Gastroesophageal sphincter (tissue), 4 donors: Measurements from ENCODE around the gene SPAG16. TPM values are rescaled to one million over a fixed set of nuclear protein-coding genes. Genes with fewer than 3 reads are reported as not detected.
"Not testable (repeated sequence)": the region's sequence is repeated elsewhere in the genome, so short reads cannot be mapped to it uniquely, and the experiment has no call there.

Experiments
- ATAC-seq: fragments of 150-250 bp; one replicate; pipeline ENCODE4 v1.9.1; 2016; ENCODE audit warnings: mild to moderate bottlenecking, moderate library complexity
- H3K27ac ChIP-seq, 4 donors: fragments of 200-600 bp; sonication (generic) in 3 of 4; 1 replicate in 3 of 4; 2 replicates in 1 of 4; pipeline ENCODE4 v1.5.1; 2016 to 2019
- H3K27me3 ChIP-seq: fragments of 200-600 bp; sonication (generic); one replicate; pipeline ENCODE4 v1.5.1; 2019
- H3K36me3 ChIP-seq, 2 donors: fragments of 200-600 bp; sonication (generic); one replicate each; pipeline ENCODE4 v1.5.1; 2019; ENCODE audit warnings: control low read depth in 1 of 2
- H3K4me1 ChIP-seq, 3 donors: fragments of 200-600 bp; sonication (generic); 1 replicate in 2 of 3; 2 replicates in 1 of 3; pipeline ENCODE4 v1.5.1; 2016 to 2019; ENCODE audit warnings: control low read depth in 2 of 3
- H3K4me3 ChIP-seq, 2 donors: fragments of 200-600 bp; sonication (generic); one replicate each; pipeline ENCODE4 v1.5.1; 2019; ENCODE audit warnings: mild to moderate bottlenecking in 1 of 2, moderate library complexity in 1 of 2
- H3K9me3 ChIP-seq, 3 donors: fragments of 200-600 bp; sonication (generic); one replicate each; pipeline ENCODE4 v1.5.1; 2017 to 2019; ENCODE audit warnings: control low read depth in 2 of 3
- EP300 ChIP-seq: sonication (generic); formaldehyde crosslinking; IDR thresholded peaks from one replicate; pipeline ENCODE4 v1.6.1; 2017; ENCODE audit warnings: antibody characterized with exemption, mild to moderate bottlenecking
- POLR2A ChIP-seq, 2 donors: fragments of 450-650 bp; IDR thresholded peaks; one replicate each; pipeline ENCODE4 v1.6.1; 2017; ENCODE audit warnings: antibody characterized with exemption in 2 of 2, mild to moderate bottlenecking in 2 of 2, moderate library complexity in 1 of 2
- POLR2AphosphoS5 ChIP-seq: sonication (generic); formaldehyde crosslinking; IDR thresholded peaks from one replicate; pipeline ENCODE4 v1.6.1; 2017; ENCODE audit warnings: antibody characterized with exemption
- WGBS, 2 donors: methylation state at CpG; one replicate each; pipeline ENCODE4 v1.1.5; 2018; ENCODE audit warnings: low coverage in 1 of 2; 5-methylcytosine and 5-hydroxymethylcytosine counted together
- total RNA-seq, 4 donors: library from RNA; depleted of rRNA; stranded (reverse); fragments of >200 nt; gene quantifications; one replicate each; pipeline ENCODE4 v1.1.0, GENCODE V29; 2016
- TF ChIP-seq, protein P1 (sequence below), 4 experiments: fragments of 200-600 bp in 2 of 4; fragments of 450-650 bp in 2 of 4; sonication (generic) in 1 of 4; IDR thresholded peaks; one replicate each; pipeline ENCODE4 v1.5.1; 2017 to 2019; ENCODE audit warnings: antibody characterized with exemption in 4 of 4, mild to moderate bottlenecking in 2 of 4, moderate library complexity in 2 of 4

Gene SPAG16
- total RNA-seq, 4 donors from 2014 or later = 28.9 to 39.8 (median 36.7) TPM

DNA sequence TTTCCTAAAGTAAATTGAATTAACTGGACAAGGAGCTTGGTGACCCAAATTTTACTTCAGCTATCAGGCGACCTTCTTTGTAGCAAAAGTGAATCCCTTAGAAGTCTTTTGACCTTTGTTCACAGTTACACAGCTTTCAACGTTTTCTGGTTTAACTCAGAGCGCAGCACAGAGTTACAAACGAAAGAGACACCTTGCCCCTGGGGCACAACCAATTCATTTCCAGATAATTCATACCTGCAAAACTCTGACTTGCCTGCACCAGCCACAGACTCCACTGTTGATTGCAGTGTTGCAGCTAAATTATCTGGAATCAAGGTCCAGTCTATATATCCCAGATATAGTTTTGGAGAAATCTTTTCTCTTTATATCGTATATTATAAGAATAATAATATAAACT, 768.0 kb downstream of the SPAG16 start:
- no peak overlapping the region for H3K4me3 ChIP-seq
- no peaks in the 10 kb centered on the region for H3K36me3 ChIP-seq
- no peak for TF ChIP-seq EP300
- TF ChIP-seq, protein P1, sequence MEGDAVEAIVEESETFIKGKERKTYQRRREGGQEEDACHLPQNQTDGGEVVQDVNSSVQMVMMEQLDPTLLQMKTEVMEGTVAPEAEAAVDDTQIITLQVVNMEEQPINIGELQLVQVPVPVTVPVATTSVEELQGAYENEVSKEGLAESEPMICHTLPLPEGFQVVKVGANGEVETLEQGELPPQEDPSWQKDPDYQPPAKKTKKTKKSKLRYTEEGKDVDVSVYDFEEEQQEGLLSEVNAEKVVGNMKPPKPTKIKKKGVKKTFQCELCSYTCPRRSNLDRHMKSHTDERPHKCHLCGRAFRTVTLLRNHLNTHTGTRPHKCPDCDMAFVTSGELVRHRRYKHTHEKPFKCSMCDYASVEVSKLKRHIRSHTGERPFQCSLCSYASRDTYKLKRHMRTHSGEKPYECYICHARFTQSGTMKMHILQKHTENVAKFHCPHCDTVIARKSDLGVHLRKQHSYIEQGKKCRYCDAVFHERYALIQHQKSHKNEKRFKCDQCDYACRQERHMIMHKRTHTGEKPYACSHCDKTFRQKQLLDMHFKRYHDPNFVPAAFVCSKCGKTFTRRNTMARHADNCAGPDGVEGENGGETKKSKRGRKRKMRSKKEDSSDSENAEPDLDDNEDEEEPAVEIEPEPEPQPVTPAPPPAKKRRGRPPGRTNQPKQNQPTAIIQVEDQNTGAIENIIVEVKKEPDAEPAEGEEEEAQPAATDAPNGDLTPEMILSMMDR (IDR thresholded peaks at IDR 0.05) = no peak
- TF ChIP-seq POLR2AphosphoS5 = no peak
- TF ChIP-seq POLR2A (IDR thresholded peaks at IDR 0.05) = no peak
- WGBS, 2 donors = 71 to 75% methylated on average over 5 of the region's 5 CpGs
- ATAC-seq = no peak
- H3K9me3 ChIP-seq = no peaks in the 10 kb centered on the region
- no peak overlapping the region for H3K27ac ChIP-seq
- H3K4me1 ChIP-seq = no peaks in the 10 kb centered on the region
- no peaks in the 10 kb centered on the region for H3K27me3 ChIP-seq

DNA sequence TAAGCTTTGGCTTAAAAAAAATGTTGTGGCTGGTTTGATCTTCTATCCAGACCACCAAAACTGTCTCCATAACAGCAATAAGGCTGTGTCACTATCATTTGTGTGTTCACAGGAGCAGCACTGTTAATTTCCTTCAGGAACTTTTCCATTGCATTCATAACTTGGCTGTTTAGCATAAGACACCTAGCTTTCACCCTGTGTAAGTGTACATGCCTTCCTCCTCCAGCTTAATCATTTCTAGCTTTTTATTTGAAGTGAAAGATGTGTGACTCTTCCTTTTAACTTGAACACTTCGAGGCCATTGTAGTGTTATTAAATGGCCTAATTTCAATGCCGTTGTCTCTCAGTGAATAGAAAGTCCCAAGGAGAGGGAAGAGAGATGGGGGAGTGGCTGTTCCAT, 773.7 kb downstream of the SPAG16 start:
- TF ChIP-seq, protein P1 (IDR thresholded peaks at IDR 0.05) = no peak
- TF ChIP-seq EP300 (no peak), POLR2A (IDR thresholded peaks at IDR 0.05) (no peak), POLR2AphosphoS5 (no peak)
- WGBS, 2 donors = 63 to 92% methylated on average over 2 of the region's 2 CpGs
- Histone ChIP-seq H3K27ac (no peak overlapping the region), H3K9me3 (no peaks in the 10 kb centered on the region), H3K36me3 (no peaks in the 10 kb centered on the region), H3K27me3 (no peaks in the 10 kb centered on the region), H3K4me3 (no peak overlapping the region), H3K4me1 (no peaks in the 10 kb centered on the region)
- ATAC-seq = no peak

DNA sequence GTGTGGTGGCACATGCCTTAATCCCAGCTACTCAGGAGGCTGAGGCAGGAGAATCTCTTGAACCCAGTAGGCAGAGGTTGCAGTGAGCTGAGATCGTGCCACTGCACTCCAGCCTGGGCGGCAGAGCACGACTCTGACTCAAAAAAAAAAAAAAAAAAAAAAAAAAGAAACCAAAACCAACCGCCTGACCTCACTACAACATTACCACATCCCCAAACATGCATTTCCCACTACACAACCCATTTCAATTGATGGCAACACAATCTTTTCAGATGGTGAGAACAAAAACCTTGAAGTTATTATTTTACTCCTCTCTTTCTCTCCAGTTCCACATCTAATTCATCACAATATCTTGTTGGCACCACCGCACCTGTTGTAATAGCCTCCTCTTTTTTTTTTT, 778.0 kb downstream of the SPAG16 start:
- not testable (repeated sequence) for H3K4me1 ChIP-seq, H3K27me3 ChIP-seq, H3K4me3 ChIP-seq, H3K27ac ChIP-seq, H3K9me3 ChIP-seq, ATAC-seq, H3K36me3 ChIP-seq
- 67 to 100% methylated on average over 2 to 5 of the region's 5 CpGs for WGBS, 2 donors

DNA sequence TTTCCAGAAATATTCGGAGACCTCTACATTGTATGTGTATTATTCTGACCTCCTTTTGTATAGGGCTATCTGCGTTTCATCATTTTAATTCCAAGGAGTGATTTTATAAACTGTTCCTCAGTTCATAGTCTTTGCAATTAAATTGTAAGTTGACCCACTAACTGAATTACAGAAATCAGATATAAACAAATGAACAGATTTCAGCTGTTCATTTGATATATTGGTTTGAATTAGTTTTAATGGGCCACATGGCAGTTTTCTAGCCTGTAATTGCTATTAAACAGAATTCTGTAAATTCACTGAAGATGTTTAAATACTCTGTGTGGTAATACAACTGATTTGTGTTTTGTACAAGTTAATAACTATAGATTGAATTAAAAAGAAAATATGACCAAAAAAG, 780.2 kb downstream of the SPAG16 start:
- WGBS, 2 donors = 48 to 50% methylated on average over 2 of the region's 2 CpGs
- no peaks in the 10 kb centered on the region for H3K36me3 ChIP-seq

DNA sequence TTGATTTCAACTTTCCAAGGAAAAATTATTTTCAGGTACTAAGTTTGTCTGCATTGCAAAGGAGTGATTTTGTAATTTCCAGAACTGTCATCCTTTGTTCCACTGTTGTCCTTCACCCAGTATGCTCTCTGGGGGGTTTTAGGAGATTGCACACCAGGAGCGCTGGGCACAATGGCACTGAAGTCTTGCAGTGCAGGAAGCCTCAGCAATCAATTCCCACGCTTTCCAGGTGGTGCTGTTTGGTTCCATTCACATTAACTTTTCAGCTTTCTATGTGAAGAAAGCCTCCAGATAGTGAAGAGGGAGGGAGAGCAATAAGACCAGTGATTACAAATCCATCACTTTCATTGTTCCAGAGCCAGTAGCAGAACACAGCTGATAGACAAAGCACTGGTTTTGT, 782.6 kb downstream of the SPAG16 start:
- no peak for ATAC-seq
- 73% methylated on average over 2 of the region's 2 CpGs; no CpG with 5 or more reads in 1 of the 2 donors for WGBS, 2 donors
- no peaks in the 10 kb centered on the region for H3K27me3 ChIP-seq
- H3K9me3 ChIP-seq = no peaks in the 10 kb centered on the region
- no peaks in the 10 kb centered on the region for H3K4me1 ChIP-seq
- TF ChIP-seq, protein P1 (IDR thresholded peaks at IDR 0.05) = no peak
- TF ChIP-seq POLR2AphosphoS5 (no peak), POLR2A (IDR thresholded peaks at IDR 0.05) (no peak), EP300 (no peak)
- no peaks in the 10 kb centered on the region for H3K36me3 ChIP-seq
- H3K4me3 ChIP-seq = no peak overlapping the region
- H3K27ac ChIP-seq = no peak overlapping the region

More for the DNA sequence above, 780.2 kb downstream of the SPAG16 start:
- H3K27me3 ChIP-seq = no peaks in the 10 kb centered on the region
- ATAC-seq = no peak
- no peak overlapping the region for H3K4me3 ChIP-seq
- TF ChIP-seq EP300 (no peak), POLR2A (IDR thresholded peaks at IDR 0.05) (no peak), POLR2AphosphoS5 (no peak)
- TF ChIP-seq, protein P1 (IDR thresholded peaks at IDR 0.05) = no peak
- no peaks in the 10 kb centered on the region for H3K9me3 ChIP-seq
- no peaks in the 10 kb centered on the region for H3K4me1 ChIP-seq
- H3K27ac ChIP-seq = no peak overlapping the region
